Kidney capillary endothelial cell (primary cell): ENCODE data around the gene E2F1.
A peak's percentile ranks its signal among the peaks of the same experiment; 100 is the strongest.

Experiments
- DNase-seq: peaks from one replicate; pipeline ENCODE4 v3.0.0-alpha.2; 2018; ENCODE audit warnings: low spot score

Gene E2F1

DNA sequence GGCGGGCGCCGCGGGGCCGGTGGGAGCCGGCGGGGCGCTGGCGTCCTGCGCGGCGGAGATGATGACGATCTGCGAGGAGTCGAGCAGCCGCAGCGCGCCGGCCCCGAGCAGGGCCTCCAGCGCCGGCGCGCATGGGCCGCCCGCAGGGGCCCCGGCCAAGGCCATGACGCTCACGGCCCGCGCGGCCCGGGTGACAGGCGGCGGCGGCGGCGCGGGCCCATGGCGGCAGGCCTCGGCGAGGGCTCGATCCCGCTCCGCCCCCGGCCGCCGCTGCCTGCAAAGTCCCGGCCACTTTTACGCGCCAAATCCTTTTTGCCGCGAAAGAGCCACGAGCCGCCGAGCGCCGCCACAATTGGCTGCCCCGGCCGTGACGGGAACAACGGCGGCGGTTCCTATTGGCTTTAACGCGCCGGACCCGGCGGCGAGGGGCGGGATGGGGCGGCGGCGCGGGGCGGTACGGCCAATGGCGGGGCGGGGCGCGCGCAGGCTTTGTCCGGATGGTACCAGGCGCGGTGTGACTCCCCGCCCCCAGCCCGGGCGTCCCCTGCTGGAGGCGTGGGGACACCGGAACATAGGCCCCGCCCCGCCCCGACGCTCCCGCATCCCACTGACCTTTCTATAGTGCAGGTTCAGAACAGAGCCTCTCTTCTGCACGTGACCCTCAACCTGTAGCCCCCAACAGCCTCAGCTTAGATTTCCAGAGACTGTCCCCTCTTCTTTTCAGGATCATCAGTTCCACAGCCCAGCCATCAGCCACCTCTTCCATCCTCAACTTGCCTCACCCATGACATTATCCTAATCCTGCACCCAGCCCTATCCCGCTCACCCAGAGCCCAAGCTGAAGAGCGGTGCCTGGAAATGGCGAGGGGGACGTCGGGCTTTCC, at the start of gene E2F1:
Gene E2F1 (minus strand): TSS at position 286 of the 884 bp plus-strand sequence. CDS start 121 bp downstream, at position 165.
- DNase-seq: peak; percentile 84

DNA sequence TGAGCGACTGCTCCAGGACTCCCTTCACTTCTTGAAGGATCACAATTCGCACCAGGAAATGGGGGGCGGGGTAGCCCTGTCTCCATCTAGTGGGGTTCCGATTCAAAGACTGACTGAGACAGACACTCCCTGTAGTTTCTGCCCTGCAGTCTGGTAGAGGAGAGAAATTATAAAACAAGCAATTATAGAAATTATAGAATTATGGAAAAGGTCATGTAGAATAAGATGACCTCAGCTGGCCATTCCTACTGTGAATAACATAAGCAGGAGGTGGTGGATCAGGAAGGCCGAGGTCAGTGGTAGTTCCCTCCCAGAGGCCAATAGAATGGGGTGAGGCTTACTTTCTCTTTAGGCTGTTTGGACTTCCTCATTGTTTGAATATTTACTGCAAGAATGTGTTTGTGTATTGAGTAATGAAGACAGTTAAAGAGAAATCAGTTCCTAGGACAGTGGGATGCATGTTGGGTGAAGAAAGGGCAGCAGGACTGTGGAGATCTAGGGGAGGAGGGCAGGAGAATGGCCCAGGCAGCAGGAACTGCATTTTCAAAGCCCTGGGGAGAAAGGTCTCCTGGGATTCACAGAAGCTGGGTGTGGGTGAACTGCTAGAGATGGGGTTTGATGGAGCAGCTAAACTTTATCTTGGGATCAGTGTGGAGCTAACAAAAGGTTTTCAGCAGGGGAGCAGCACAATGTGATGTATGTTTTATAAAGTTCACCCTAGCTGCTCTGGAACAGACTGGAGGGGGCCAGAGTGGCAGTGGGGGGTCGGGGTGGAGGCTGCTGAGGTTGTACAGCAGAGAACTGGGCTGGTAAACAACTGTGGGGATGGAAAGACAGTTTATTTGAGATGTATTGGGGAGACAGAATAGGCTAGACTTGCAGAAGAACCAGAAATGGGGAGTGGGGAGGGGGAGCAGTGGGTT, 47.7 kb upstream of the E2F1 start:
- peak; percentile 47 for DNase-seq

- no peak for DNase-seq
Measured at GRCh38 chr20:33732166-33732970, 46.2 kb upstream of the E2F1 start.

DNA sequence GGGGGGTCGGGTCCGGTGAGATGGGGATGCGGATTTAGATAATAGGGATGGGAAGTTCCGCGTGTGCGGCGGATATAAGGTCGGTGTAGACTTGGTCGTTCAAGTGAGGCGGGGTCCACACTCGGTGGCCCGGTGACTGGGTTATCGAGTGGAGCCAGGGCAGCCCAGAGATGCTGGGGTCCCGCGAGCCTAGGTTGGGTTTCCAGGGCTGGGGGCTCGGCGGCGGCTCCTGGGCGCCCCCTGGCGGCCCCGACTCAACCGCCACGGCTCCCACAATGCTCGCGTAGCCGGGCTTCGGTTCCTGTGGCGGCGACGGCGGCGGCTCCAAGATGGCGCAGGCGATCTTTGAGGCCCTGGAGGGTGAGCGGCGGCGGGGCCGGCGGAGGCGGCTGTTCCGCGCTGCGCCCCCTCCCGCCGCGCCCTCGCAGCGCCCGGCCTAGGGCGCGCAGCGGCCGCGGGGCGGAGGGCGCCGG, 45.5 kb upstream of the E2F1 start, which contains the start of gene ZNF341:
Gene ZNF341 (plus strand): TSS at position 304 of the 473 bp plus-strand sequence. CDS start 26 bp downstream, at position 330.
- peak; percentile 64 for DNase-seq

GRCh38 chr20:33730946-33731692, 44.9 kb upstream of the E2F1 start:
- DNase-seq: no peak

GRCh38 chr20:33729101-33729500, 42.9 kb upstream of the E2F1 start:
- DNase-seq: no peak

DNA sequence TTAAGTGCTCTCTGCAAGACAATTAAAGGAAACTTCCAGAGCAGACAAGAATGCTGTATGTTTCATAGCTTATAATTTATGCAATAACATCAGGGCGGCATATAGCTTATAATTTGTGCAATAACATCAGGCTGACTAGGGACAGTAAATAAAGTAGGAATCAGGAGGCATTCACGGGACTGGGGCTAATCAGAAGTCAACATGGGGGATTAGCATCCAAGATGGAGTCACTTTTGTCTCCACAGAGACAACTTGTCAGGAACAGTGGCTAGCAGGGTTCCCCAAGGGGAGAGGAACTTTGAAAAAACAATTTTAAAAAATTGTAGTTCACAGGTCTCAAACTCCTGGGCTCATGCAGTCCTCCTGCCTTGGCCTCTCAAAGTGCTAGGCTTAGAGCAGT, 42.3 kb upstream of the E2F1 start:
- DNase-seq: no peak

DNA sequence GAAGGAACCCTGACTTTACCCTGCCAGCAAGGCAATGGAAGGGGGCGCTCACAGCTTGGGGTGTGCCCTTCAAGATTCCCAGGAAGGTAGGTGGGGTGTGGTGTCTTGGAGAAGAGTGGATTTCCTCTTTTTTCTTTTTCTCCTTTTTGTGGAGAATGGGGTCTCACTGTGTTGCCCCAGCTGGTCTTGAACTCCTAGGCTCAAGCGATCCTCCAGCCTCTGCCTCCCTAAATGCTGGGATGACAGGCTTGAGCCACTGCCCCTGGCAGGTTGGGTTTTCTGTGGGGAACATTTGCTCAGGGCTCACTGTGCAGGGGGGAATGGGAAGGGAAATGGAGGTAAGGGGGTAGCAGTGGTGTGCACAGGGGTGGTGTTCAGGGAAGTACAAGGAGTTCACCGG, 41.6 kb upstream of the E2F1 start:
- DNase-seq: no peak

GRCh38 chr20:33727115-33727479, 40.9 kb upstream of the E2F1 start:
- no peak for DNase-seq

- no peak for DNase-seq
Measured at GRCh38 chr20:33725607-33726264, 39.6 kb upstream of the E2F1 start.

DNA sequence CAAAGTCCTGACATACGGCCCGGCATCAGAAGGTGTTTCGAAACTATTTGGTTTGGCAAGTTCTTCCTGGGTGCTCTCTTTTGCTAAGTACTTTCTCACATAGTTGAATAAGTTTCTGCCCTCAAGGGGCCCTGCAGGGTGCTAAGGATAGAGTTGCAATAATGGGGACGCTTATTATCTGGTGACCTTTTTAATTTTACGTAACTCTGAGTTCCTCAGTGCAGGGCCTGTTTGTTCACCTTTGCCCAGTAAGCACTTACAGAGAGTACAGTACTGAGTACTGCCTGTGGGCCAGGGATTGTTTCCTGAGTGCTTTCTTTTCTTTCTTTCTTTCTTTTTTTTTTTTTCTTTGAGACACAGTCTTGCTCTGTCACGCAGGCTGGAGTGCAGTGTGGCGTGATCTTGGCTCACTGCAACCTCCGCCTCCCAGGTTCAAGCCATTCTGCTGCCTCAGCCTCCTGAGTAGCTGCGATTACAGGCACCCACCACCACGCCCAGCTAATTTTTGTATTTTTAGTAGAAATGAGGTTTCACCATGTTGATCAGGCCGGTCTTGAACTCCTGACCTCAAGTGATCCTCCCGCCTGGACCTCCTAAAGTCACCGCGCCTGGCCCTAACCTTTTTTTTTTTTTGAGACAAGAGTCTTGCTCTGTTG, 38.4 kb upstream of the E2F1 start:
- DNase-seq: no peak

DNA sequence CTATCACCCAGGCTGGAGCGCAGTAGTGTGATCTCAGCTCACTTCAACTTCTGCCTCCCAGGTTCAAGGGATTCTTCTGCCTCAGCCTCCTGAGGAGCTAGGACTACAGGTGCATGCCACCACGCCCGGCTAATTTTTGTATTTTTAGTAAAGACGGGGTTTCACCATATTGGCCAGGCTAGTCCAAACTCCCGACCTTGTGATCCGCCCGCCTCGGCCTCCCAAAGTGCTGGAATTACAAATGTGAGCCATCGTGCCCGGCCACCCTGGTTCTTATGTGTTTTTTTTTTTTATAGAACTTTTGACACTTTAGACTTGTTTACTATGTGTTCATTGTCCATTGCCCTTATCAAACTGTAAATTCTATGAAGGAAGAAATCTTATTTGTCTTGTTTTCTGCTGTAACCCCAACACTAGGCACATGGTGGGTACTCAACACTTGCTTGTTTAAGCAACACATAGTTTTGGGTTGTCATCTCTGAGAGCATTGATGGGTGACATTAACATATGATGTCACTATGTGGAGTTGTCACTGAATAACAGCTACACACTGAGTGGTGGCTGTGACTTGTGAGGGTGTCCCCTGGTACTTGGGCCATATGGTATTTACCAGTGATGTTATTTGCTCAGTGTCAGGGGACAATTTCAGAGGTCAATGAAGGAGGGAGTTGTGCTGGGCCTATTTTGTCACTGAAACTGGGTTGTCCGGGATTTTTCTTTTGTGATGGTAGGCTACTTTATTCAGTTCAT, 35.4 kb upstream of the E2F1 start:
- DNase-seq: no peak

DNA sequence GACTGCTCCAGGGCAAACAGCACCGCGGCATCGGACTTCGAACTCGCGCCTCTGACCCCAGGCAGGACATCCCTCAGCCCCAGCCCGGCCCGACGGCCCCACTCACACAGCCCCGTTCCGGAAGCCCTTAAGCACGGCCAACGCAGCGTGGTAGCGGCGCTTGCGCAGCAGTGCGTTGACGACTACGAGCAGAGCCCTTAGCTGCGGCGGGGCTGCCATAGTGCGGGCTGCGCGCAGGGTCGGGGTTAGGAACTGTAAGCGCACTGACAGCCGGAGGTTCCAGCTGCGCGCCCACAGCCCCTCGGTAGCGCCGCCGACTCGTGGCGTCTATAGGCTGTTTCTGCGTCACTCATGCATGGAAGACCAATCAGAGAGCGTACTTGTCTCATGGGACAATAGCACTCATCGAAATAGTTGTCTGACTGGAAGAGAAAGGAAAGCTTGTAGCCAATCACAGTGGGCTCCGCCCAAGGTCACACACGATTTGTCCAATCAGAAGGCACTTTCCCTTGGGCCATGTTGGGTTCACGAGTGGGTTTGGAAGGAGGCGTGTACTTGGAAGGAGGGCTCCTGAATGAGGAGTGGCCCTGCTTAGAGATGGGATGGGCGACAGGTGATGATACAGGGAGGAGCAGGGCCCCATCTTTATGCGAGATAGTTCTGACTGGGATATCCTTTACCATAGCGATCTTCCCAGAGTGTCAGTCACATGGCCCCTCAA, 34.0 kb upstream of the E2F1 start, which contains the start of gene PXMP4:
Gene PXMP4 (minus strand): TSS at position 322 of the 721 bp plus-strand sequence. CDS start 103 bp downstream, at position 219.
- peak; percentile 96 for DNase-seq

- DNase-seq: no peak
Measured at GRCh38 chr20:33719277-33719988, 33.2 kb upstream of the E2F1 start.

GRCh38 chr20:33716498-33716897, 30.3 kb upstream of the E2F1 start:
- DNase-seq: no peak

DNA sequence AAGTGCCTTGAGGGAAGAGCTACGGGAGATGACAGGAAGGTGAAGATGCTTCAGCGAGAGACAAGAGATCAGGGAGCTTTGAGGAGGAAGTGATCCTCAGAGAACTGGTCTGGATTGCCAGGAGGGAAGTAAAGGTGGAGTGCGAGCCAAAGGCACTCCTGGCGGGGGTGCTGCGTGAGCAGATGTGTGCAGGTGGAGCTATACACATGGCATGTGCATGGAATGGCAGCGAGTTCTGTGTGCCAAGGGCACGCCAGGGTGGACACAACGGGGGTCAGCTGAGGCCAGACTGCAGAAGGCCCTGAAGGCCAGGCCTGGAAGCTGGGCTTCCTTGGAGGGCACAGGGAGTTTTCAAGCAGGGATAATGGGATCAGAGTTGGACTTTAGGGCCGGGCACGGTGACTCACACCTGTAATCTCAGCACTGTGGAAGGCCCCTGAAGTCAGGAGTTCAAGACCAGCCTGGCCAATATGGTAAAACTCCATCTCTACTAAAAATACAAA, 27.7 kb upstream of the E2F1 start:
- DNase-seq: no peak

DNA sequence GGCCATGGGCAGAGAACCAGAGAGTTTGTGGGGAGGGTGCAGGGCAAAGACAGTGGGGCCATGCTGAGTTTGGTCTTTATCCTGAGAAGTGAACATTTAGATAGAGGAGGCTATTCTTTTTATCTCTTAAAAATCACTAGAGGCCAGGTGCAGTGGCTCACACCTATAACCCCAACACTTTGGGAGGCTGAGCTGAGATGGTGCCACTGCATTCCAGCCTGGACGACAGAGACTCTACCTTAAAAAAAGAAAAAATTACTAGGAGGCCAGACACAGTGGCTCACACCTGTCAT, 25.2 kb upstream of the E2F1 start:
- no peak for DNase-seq
